Left ventricle myocardium inferior (tissue), 1 donor: ENCODE measurements around the gene DBR1. TPM values are rescaled to one million over a fixed set of nuclear protein-coding genes. Genes with fewer than 3 reads are reported as not detected.

Experiments
- DNase-seq: peaks from one replicate; pipeline ENCODE4 v3.0.0-alpha.2; 2020
- H3K27ac ChIP-seq: fragments of 200-600 bp; replicated peaks from 2 replicates; pipeline ENCODE4 v1.8.0; 2021
- H3K27me3 ChIP-seq: fragments of 200-600 bp; 2 replicates; pipeline ENCODE4 v1.8.0; 2021; ENCODE audit warnings: low read depth
- H3K36me3 ChIP-seq: fragments of 200-600 bp; 2 replicates; pipeline ENCODE4 v1.8.0; 2021
- H3K4me1 ChIP-seq: fragments of 200-600 bp; 2 replicates; pipeline ENCODE4 v1.8.0; 2021
- H3K4me3 ChIP-seq: fragments of 200-600 bp; 2 replicates; pipeline ENCODE4 v1.8.0; 2021; ENCODE audit warnings: mild to moderate bottlenecking, moderate library complexity
- H3K9me3 ChIP-seq: fragments of 200-600 bp; replicated peaks from 2 replicates; pipeline ENCODE4 v1.8.0; 2021
- CTCF ChIP-seq: fragments of 200-600 bp; IDR thresholded peaks from 2 replicates; pipeline ENCODE4 v1.8.0; 2021; ENCODE audit warnings: antibody characterized with exemption, mild to moderate bottlenecking, borderline replicate concordance
- intact Hi-C: fragments of 100-400 bp; cut with micrococcal nuclease; formaldehyde crosslinking; loops from one replicate; pipeline ENCODE4 v1.11.0; 2022
- total RNA-seq: library from RNA; stranded (reverse); fragmentation: NEBNext Ultra II Directional; extraction: Animal tissue kit (Norgen Biotek cat#: 25700); gene quantifications from one replicate; pipeline ENCODE4 v1.2.1, GENCODE V29; 2021
- donor health status: DM: no; HTN: yes; CAD: no; lungs with severe emphysema.

The DBR1 gene
- total RNA-seq, 1 donor from 2014 or later: 7.9 TPM

GRCh38 chr3:138113326-138113725, 61.4 kb downstream of the DBR1 start:
- TF ChIP-seq CTCF: no peak
- H3K4me3 ChIP-seq: no peak overlapping the region
- no peaks in the 10 kb centered on the region for H3K9me3 ChIP-seq
- no peaks in the 10 kb centered on the region for H3K27me3 ChIP-seq
- peaks cover 29% of the 10 kb centered on the region for H3K4me1 ChIP-seq
- DNase-seq: no peak
- intact Hi-C loops: no loop called here
- no peak overlapping the region for H3K27ac ChIP-seq
- peaks cover 3% of the 10 kb centered on the region for H3K36me3 ChIP-seq

- Histone ChIP-seq H3K27ac (no peak overlapping the region), H3K36me3 (peaks cover 3% of the 10 kb centered on the region), H3K9me3 (no peaks in the 10 kb centered on the region), H3K4me3 (no peak overlapping the region), H3K4me1 (peaks cover 29% of the 10 kb centered on the region), H3K27me3 (no peaks in the 10 kb centered on the region)
- intact Hi-C loops: no loop called here
- no peak for DNase-seq
- no peak for TF ChIP-seq CTCF
Measured at GRCh38 chr3:138112362-138112761, 62.4 kb downstream of the DBR1 start.

Other genes starting within 250 kb of the DBR1 start
- not detected for gene CLDN18, start 164.8 kb downstream of the DBR1 start, total RNA-seq
- gene DZIP1L, start 59.3 kb downstream of the DBR1 start, total RNA-seq: 4.7 TPM
- not detected for gene A4GNT, start 42.5 kb downstream of the DBR1 start, total RNA-seq
- gene ARMC8, start 12.4 kb upstream of the DBR1 start, total RNA-seq: 31.2 TPM
- gene NME9, start 154.9 kb upstream of the DBR1 start, total RNA-seq: not detected
- gene MRAS, start 173.7 kb upstream of the DBR1 start, total RNA-seq: 349 TPM